ENCODE results near the gene SPRR2B.
"Not testable (repeated sequence)": the region's sequence is repeated elsewhere in the genome, so short reads cannot be mapped to it uniquely, and the experiment has no call there.

The SPRR2B gene

DNA sequence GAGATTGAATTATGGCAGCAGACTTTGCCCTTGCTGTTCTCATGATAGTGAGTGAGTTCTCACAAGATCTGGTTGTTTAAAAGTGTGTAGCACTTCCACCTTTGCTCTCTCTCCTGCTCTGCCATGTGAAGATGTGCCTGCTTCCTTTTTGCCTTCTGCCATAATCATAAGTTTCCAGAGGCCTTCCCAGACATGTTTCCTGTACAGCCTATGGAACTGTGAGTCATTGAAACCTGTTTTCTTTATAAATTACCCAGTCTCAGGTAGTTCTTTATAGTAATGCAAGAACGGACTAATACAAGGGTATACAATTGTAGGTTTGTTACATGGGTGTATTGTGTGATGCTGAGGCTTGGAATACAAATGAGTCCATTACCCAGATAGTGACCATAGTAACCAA, 36.2 kb downstream of the SPRR2B start:
- in situ Hi-C loops (cut with MboI; ENCODE audit: low sequenced_read_pairs) = no loop called here

DNA sequence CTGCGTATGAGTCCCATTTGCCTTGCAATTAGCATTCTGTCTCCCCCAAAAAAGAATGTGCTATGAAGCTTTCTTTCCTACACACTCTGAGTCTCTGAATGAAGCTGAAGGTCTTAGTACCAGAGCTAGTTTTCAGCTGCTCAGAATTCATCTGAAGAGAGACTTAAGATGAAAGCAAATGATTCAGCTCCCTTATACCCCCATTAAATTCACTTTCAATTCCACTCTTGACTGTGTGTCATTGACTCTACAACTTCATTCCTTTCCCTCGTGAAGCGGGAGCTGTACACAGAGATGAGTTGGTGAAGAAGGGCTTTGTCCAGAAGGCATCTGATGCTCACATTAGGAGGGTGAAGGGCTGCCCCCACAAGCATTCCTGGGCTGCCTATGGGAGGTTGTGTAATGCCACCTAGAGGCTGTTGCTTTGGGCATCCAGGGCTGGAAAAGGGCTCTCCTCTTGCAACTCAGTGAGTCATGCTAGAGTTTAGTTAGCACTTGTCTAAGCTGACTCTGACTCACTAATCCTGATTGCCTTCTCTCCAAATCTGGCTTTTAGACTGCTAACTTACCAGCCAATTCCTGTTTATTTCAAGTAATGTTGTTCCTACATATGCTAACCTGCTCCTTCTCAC, 38.6 kb downstream of the SPRR2B start:
- in situ Hi-C loops (cut with MboI; ENCODE audit: low sequenced_read_pairs) = no loop called here

DNA sequence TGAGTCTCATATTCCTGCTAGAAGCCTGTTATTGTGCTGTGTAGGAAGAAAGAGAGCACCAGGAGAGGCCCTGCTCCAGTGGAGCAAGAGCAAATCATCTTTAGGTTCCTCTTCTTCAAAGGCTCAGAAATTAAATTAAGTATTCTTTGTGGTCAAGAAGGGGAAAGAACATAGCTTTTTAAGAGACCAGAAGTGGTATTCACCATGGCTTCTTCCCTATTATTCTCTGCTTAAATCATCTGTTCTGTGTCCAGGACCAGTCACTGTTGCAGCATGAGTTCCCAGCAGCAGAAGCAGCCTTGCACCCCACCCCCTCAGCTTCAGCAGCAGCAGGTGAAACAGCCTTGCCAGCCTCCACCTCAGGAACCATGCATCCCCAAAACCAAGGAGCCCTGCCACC, 39.3 kb downstream of the SPRR2B start:
- in situ Hi-C loops (cut with MboI; ENCODE audit: low sequenced_read_pairs) = no loop called here

DNA sequence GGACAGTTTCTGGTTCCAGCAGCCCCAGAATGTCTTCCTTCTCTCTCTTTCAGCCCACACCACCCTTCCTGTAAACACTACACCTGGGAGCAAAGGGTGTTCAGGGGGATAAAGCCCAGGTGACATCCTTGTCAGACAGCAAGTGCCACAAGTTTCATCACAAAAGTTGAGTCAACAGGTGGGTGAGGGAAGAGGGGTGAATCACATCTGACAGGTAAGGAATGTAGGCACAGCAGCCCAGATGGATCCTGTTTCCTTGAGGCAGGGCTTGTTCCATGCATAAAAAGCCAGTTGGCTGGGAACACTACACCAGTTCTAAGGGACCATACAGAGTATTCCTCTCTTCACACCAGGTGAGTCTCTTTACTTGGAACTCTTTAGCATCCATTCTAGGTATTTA, 40.5 kb downstream of the SPRR2B start, which contains the start of gene SPRR1B:
TSS of gene SPRR1B (plus strand) at position 309 of the 400 bp plus-strand sequence. CDS start 1,143 bp downstream, outside the sequence.
- in situ Hi-C loops (cut with MboI; ENCODE audit: low sequenced_read_pairs) = no loop called here

DNA sequence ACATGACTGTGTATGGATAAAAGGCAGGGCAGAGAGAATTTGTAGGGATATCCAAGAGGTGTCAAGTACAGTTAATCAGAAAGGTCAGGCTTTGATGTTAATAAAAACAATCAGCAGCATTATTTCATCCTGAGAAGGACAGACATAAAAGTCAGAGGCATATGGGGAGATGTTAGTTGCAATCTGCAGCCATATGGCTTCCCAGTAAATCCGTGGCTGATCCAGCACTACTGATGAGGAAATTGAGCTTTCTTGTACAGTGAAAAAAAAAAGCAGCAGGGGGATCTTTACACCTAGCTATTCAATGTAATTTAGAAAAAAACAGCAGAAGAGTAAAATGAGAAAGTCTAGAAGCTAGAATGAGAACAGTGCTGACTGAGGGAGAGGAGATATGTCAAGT, 42.6 kb downstream of the SPRR2B start:
- in situ Hi-C loops (cut with MboI; ENCODE audit: low sequenced_read_pairs) = no loop called here

DNA sequence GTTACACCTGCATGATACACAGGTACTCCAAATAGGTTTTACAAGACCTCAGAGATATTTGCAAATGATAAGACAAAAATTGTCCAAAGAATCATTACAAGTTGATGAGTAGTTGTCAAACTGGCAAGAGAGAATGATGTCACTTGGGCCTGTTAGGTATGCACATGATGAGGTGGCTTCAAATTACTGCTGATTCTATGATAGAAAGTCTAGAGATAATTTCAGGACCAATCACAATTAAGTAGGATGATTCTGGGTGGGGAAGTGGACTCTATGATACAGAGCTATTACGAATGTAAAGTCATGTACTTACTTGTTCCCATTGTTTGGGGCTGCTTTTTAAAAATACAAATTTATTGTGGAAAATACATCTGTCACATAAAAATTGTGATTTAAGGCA, 45.6 kb downstream of the SPRR2B start:
- in situ Hi-C loops (cut with MboI; ENCODE audit: low sequenced_read_pairs) = no loop called here

DNA sequence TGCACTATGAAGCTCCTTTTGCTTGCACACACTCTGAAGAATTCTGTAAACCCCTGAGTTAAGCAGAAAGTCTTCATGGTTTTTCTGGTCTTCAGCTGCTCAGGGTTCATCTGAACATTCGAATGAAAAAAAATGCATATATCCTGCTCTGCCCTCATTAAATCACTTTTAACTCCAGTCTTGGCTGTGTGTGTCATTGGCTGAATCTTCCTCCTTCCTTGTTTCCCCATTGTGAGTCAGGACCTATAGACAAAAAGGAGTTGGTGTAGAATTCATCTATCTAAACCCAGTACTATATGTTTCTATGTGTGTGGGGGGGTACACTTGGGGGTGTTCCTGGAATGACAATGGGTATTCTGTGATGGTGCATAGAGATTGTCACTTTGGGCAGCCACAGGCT, 47.0 kb downstream of the SPRR2B start:
- in situ Hi-C loops (cut with MboI; ENCODE audit: low sequenced_read_pairs) = no loop called here

DNA sequence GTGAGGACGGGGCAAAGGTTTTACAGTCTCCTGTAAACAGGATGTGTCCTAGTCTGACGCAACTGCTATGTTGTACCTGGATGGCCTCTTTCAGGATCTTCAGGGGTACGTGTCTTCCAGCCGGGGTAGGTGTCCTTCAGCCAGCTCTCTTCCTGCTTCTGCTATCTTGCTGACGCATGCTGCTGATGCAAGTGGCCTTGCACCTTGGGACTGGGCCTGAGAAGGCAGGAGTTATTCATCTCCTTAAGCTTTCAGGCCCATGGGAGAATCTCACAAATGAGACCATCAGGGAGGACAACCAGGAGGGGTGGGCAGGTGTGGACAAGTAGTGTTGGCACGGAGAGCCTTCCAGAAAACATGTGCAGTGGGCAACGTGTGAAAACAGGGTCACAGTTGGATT, 48.3 kb downstream of the SPRR2B start:
- in situ Hi-C loops (cut with MboI; ENCODE audit: low sequenced_read_pairs) = no loop called here

DNA sequence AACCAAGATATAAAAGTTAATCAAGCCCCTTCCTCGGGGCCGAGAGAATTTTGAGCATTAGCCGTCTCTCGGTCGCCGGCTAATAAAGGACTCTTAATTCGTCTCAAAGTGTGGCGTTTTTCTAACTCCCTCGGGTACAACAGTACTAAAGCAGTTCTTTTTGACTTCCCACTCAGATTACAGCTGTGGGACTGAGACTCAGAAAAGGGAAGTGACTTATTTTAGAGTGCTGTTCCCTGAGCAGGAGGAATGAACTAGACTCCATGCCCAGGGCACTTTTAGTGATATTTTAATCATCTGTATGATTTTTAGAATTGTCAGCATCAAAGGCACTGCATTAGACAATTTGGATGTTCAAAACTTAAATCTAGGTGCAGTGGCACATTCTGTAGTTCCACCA, 49.1 kb downstream of the SPRR2B start:
- in situ Hi-C loops (cut with MboI; ENCODE audit: low sequenced_read_pairs) = not testable (repeated sequence)

DNA sequence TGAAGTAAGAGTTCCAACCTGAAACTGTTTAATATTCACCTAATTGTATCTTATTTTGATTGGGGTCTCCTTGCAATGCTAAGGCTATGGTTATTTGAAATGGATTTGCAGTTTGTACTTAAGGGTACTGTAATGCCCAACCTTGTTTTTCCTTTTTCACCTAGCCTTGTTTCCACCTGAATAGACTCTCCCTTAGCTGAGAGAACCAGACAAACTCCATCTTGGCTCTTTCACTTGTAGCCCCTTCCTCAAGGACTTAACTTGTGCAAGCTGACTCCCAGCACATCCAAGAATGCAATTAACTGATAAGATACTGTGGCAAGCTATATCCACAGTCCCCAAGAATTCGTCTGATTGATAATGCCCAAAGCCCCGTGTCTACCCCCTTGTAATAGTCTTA, 49.6 kb downstream of the SPRR2B start:
- in situ Hi-C loops (cut with MboI; ENCODE audit: low sequenced_read_pairs) = not testable (repeated sequence)

All from HL-60/S4 (cell line).